PC-9 (cell line): ENCODE results near the gene LGALS7B. TPM values are rescaled to one million over a fixed set of nuclear protein-coding genes. Genes with fewer than 3 reads are reported as not detected.
"Not testable (repeated sequence)": the region's sequence is repeated elsewhere in the genome, so short reads cannot be mapped to it uniquely, and the experiment has no call there.

Source experiments
- BruUV-seq: library from RNA; stranded (reverse); fragments of 400-500 nt; replicated peaks from 2 replicates; lab custom pipeline; 2021; lab: Mats Ljungman, UMichigan
- CTCF ChIA-PET: fragments of 300-600 bp; sonication (Branson Sonifier 250); formaldehyde crosslinking; loops from one replicate; lab custom pipeline; 2022; ENCODE audit warnings: antibody characterized with exemption; lab: Charles Lee
- POLR2A ChIA-PET: fragments of 300-600 bp; sonication (Branson Sonifier 250); formaldehyde crosslinking; loops from one replicate; lab custom pipeline; 2022; ENCODE audit warnings: antibody characterized with exemption; ENCODE audit not compliant: unreplicated experiment; lab: Charles Lee
- DNase-seq, 2 experiments: peaks; one replicate each; pipeline versions ENCODE4 v3.0.0 to v3.0.0-alpha.2; 2015 to 2022; ENCODE audit warnings: mixed read lengths in 1 of 2
- H2AFZ ChIP-seq: fragments of 200-600 bp; sonication (generic); 2 replicates; pipeline ENCODE4 v1.8.1; 2017; ENCODE audit warnings: antibody characterized with exemption
- H3F3A ChIP-seq: fragments of 200-600 bp; sonication (generic); 2 replicates; pipeline ENCODE4 v1.8.1; 2017; ENCODE audit warnings: antibody characterized with exemption, mild to moderate bottlenecking, low read depth; ENCODE audit not compliant: insufficient read depth
- H3K27ac ChIP-seq: fragments of 200-600 bp; sonication (generic); 2 replicates; pipeline ENCODE4 v1.6.1; 2016; ENCODE audit warnings: mixed run types
- H3K27me3 ChIP-seq: fragments of 200-600 bp; sonication (generic); 2 replicates; pipeline ENCODE4 v1.6.1; 2016; ENCODE audit warnings: low read depth, mixed run types; ENCODE audit not compliant: insufficient read depth
- H3K36me3 ChIP-seq: fragments of 200-600 bp; sonication (generic); 2 replicates; pipeline ENCODE4 v1.6.1; 2016; ENCODE audit warnings: low read depth, mixed run types
- H3K4me1 ChIP-seq: fragments of 200-600 bp; sonication (generic); replicated peaks from 2 replicates; pipeline ENCODE4 v1.6.1; 2016; ENCODE audit warnings: mixed run types; ENCODE audit not compliant: insufficient read depth
- H3K4me2 ChIP-seq: fragments of 200-600 bp; sonication (generic); 2 replicates; pipeline ENCODE4 v1.6.1; 2017; ENCODE audit warnings: mixed run types
- H3K4me3 ChIP-seq: fragments of 200-600 bp; sonication (generic); 2 replicates; pipeline ENCODE4 v1.6.1; 2016; ENCODE audit warnings: mixed run types
- H3K79me2 ChIP-seq: fragments of 200-600 bp; sonication (generic); 2 replicates; pipeline ENCODE4 v1.6.1; 2017; ENCODE audit warnings: low read depth, mixed run types
- H3K9me2 ChIP-seq: fragments of 200-600 bp; sonication (generic); 2 replicates; pipeline ENCODE4 v1.8.1; 2017; ENCODE audit warnings: mild to moderate bottlenecking; ENCODE audit not compliant: insufficient read depth
- H3K9me3 ChIP-seq: fragments of 200-600 bp; sonication (generic); 2 replicates; pipeline ENCODE4 v1.8.1; 2016; ENCODE audit warnings: low read depth; ENCODE audit not compliant: insufficient read depth
- H4K20me1 ChIP-seq: fragments of 200-600 bp; sonication (generic); 2 replicates; pipeline ENCODE4 v1.8.1; 2017; ENCODE audit not compliant: insufficient read depth
- CTCF ChIP-seq: fragments of 200-600 bp; sonication (generic); conservative IDR thresholded peaks from 2 replicates; pipeline ENCODE4 v1.6.1; 2017; ENCODE audit warnings: mixed run types, antibody characterized with exemption, mild to moderate bottlenecking, moderate library complexity
- EZH2 ChIP-seq: fragments of 200-600 bp; sonication (generic); IDR thresholded peaks from 2 replicates; pipeline ENCODE4 v1.8.0; 2017; ENCODE audit warnings: antibody characterized with exemption, low read depth
- intact Hi-C: fragments of 100-400 bp; cut with micrococcal nuclease; formaldehyde crosslinking; loops from one replicate; pipeline ENCODE4 v1.10.0; 2022; ENCODE audit not compliant: unreplicated experiment
- total RNA-seq: library from RNA; stranded (reverse); gene quantifications from 2 replicates; pipeline ENCODE4 v1.2.3, GENCODE V29; 2021

Gene LGALS7B
- total RNA-seq, 1 experiment from 2014 or later = not detected

DNA sequence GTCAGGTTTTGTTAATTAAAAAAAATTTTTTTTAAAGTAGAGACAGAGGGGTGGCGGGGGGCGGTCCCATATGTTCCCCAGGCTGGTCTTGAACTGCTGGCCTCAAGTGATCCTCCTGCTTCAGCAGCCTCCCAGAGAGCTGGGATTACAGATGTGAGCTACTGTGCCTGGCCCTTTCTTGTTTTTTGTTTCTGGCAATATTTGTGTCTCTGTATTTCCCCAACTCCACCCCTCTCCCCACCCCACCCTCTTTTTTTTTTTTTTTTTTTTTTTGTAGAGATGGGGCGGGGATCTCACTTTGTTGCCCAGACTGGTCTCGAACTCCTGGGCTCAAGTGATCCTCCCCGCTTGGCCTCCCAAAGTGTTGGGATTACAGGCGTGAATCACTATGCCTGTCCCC is 44.1 kb upstream of the LGALS7B start:
- intact Hi-C loops = no loop called here
- POLR2A ChIA-PET = no interaction called here
- peaks cover 5% of the 10 kb centered on the region; the same call in 1 of the 2 replicates for H3F3A ChIP-seq
- H3K9me3 ChIP-seq = no peaks in the 10 kb centered on the region
- DNase-seq = no peak
- H3K27ac ChIP-seq = no peak overlapping the region
- no TSS peak for BruUV-seq
- TF ChIP-seq CTCF (no peak), EZH2 (no peak)
- CTCF ChIA-PET = no interaction called here
- H3K4me2 ChIP-seq = no peak overlapping the region
- H3K27me3 ChIP-seq = no peaks in the 10 kb centered on the region
- H3K36me3 ChIP-seq = no peaks in the 10 kb centered on the region
- H3K9me2 ChIP-seq = no peaks in the 10 kb centered on the region
- no peak overlapping the region for H2AFZ ChIP-seq
- H3K79me2 ChIP-seq = no peaks in the 10 kb centered on the region
- no peak overlapping the region for H3K4me3 ChIP-seq
- no peaks in the 10 kb centered on the region for H4K20me1 ChIP-seq
- H3K4me1 ChIP-seq = no peaks in the 10 kb centered on the region

- CTCF ChIA-PET = no interaction called here
- intact Hi-C loops = no loop called here
- Histone ChIP-seq H3K79me2 (no peaks in the 10 kb centered on the region), H3F3A (peaks cover 5% of the 10 kb centered on the region; the same call in 1 of the 2 replicates), H3K4me2 (no peak overlapping the region), H3K27ac (no peak overlapping the region), H3K27me3 (no peaks in the 10 kb centered on the region), H3K4me1 (no peaks in the 10 kb centered on the region), H2AFZ (no peak overlapping the region), H3K4me3 (no peak overlapping the region), H4K20me1 (no peaks in the 10 kb centered on the region), H3K9me3 (no peaks in the 10 kb centered on the region), H3K9me2 (no peaks in the 10 kb centered on the region), H3K36me3 (no peaks in the 10 kb centered on the region)
- POLR2A ChIA-PET = interaction anchor here (0.6 kb wide), 1 partner anchor 86 kb away, joined by 5 read pairs; the partner anchor contains the start of gene ECH1
- TF ChIP-seq CTCF (no peak), EZH2 (no peak)
- DNase-seq = no peak
- BruUV-seq = no TSS peak
Observed at GRCh38 chr19:38745316-38745715, 43.7 kb upstream of the LGALS7B start.

DNA sequence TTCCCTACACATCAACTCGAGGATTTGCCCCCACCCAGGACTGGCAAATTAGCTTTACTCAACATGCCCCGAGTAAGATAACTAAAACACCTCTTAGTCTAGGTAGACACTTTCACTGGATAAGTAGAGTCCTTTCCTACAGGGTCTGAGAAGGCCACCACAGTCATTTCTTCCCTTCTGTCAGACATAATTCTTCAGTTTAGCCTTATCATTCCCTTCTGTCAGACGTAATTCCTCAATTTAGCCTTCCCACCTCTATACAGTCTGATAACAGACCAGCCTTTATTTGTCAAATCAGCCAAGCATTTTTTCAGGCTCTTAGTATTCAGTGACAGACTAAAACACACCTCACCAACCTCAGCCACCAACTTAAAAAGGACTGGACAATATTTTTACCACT is 35.2 kb upstream of the LGALS7B start:
- H3K4me1 ChIP-seq, CTCF ChIA-PET, H3K4me3 ChIP-seq, DNase-seq, H2AFZ ChIP-seq, H3K4me2 ChIP-seq, H3K9me2 ChIP-seq, H3K36me3 ChIP-seq, H3K27ac ChIP-seq, H3F3A ChIP-seq, H3K27me3 ChIP-seq, BruUV-seq, H3K9me3 ChIP-seq, intact Hi-C loops, H4K20me1 ChIP-seq, H3K79me2 ChIP-seq, POLR2A ChIA-PET: not testable (repeated sequence)

GRCh38 chr19:38754196-38754595 is 34.8 kb upstream of the LGALS7B start:
- H3K4me3 ChIP-seq, H3K9me3 ChIP-seq, H3K4me2 ChIP-seq, H3F3A ChIP-seq, H4K20me1 ChIP-seq, CTCF ChIA-PET, intact Hi-C loops, BruUV-seq, H3K36me3 ChIP-seq, DNase-seq, H3K27ac ChIP-seq, H3K9me2 ChIP-seq, H3K4me1 ChIP-seq, H3K27me3 ChIP-seq, H3K79me2 ChIP-seq, H2AFZ ChIP-seq, POLR2A ChIA-PET: not testable (repeated sequence)
